Activated CD8-positive, alpha-beta T cell treated with anti-CD3 and anti-CD28 coated beads for 36 hours (primary cell): ENCODE data around the gene CTPS2. TPM values are rescaled to one million over a fixed set of nuclear protein-coding genes. Genes with fewer than 3 reads are reported as not detected.

Experiments used
- ATAC-seq: fragments of 200-7000 bp; cut with Tn5 transposase; one replicate; pipeline ENCODE4 v1.10.0; 2021; ENCODE audit warnings: mild to moderate bottlenecking, moderate library complexity
- CTCF ChIA-PET: fragments of 350-600 bp; sonication (Branson Sonifier 250); formaldehyde crosslinking; loops from one replicate; lab custom pipeline; 2021; ENCODE audit warnings: antibody characterized with exemption; lab: Charles Lee
- POLR2A ChIA-PET: fragments of 350-600 bp; sonication (Branson Sonifier 250); formaldehyde crosslinking; loops from one replicate; lab custom pipeline; 2021; ENCODE audit warnings: antibody characterized with exemption; lab: Charles Lee
- DNase-seq: peaks from one replicate; pipeline ENCODE4 v3.0.0-alpha.2; 2020
- H3K27ac Mint-ChIP-seq: one replicate; pipeline ENCODE4 v1.8.0; 2021; ENCODE audit warnings: mild to moderate bottlenecking, mixed read lengths
- H3K27me3 Mint-ChIP-seq: one replicate; pipeline ENCODE4 v1.8.0; 2021; ENCODE audit warnings: mixed read lengths
- H3K36me3 Mint-ChIP-seq: one replicate; pipeline ENCODE4 v1.8.0; 2021; ENCODE audit warnings: low read depth, mixed read lengths
- H3K4me1 Mint-ChIP-seq: one replicate; pipeline ENCODE4 v1.8.0; 2021; ENCODE audit warnings: low read depth, mixed read lengths
- H3K4me3 Mint-ChIP-seq: one replicate; pipeline ENCODE4 v1.8.0; 2021; ENCODE audit warnings: mild to moderate bottlenecking, moderate library complexity, mixed read lengths
- H3K9me3 Mint-ChIP-seq: one replicate; pipeline ENCODE4 v1.8.0; 2021; ENCODE audit warnings: mixed read lengths
- CTCF ChIP-seq: fragments of 200-600 bp; IDR thresholded peaks from one replicate; pipeline ENCODE4 v1.8.0; 2022; ENCODE audit warnings: antibody characterized with exemption, mild to moderate bottlenecking
- intact Hi-C: fragments of 100-400 bp; cut with micrococcal nuclease; formaldehyde crosslinking; loops from one replicate; pipeline ENCODE4 v1.10.0; 2022
- total RNA-seq, 2 experiments: library from RNA; stranded (reverse); gene quantifications; one replicate each; pipeline ENCODE4 v1.2.3, GENCODE V29; 2021

The CTPS2 gene
- total RNA-seq, 2 experiments from 2014 or later: 6.2 to 6.7 TPM

- Mint-ChIP-seq H3K9me3 (peaks cover 2% of the 10 kb centered on the region), H3K27ac (no peak overlapping the region), H3K4me3 (no peak overlapping the region), H3K27me3 (no peaks in the 10 kb centered on the region), H3K4me1 (peaks cover 24% of the 10 kb centered on the region), H3K36me3 (peaks cover 8% of the 10 kb centered on the region)
- intact Hi-C loops: no loop called here
- POLR2A ChIA-PET: no interaction called here
- CTCF ChIA-PET: no interaction called here
- ATAC-seq (no peak), DNase-seq (no peak)
- no peak for TF ChIP-seq CTCF
Measured at GRCh38 chrX:16592194-16592770, 120.2 kb downstream of the CTPS2 start.

GRCh38 chrX:16589826-16590225 is 122.6 kb downstream of the CTPS2 start:
- H3K27me3 Mint-ChIP-seq: no peaks in the 10 kb centered on the region
- no peak overlapping the region for H3K27ac Mint-ChIP-seq
- H3K4me1 Mint-ChIP-seq: peaks cover 24% of the 10 kb centered on the region
- intact Hi-C loops: no loop called here
- H3K36me3 Mint-ChIP-seq: peaks cover 8% of the 10 kb centered on the region
- DNase-seq: no peak
- no peak for TF ChIP-seq CTCF
- CTCF ChIA-PET: no interaction called here
- no peak overlapping the region for H3K4me3 Mint-ChIP-seq
- no peak for ATAC-seq
- POLR2A ChIA-PET: no interaction called here
- H3K9me3 Mint-ChIP-seq: peaks cover 2% of the 10 kb centered on the region

GRCh38 chrX:16589211-16589610 is 123.3 kb downstream of the CTPS2 start:
- ChIA-PET CTCF (no interaction called here), POLR2A (no interaction called here)
- Mint-ChIP-seq H3K4me3 (no peak overlapping the region), H3K27ac (no peak overlapping the region), H3K4me1 (peaks cover 22% of the 10 kb centered on the region), H3K36me3 (peaks cover 8% of the 10 kb centered on the region), H3K27me3 (no peaks in the 10 kb centered on the region), H3K9me3 (peaks cover 2% of the 10 kb centered on the region)
- ATAC-seq (peak; percentile 47), DNase-seq (peak; percentile 4)
- intact Hi-C loops: no loop called here
- no peak for TF ChIP-seq CTCF

GRCh38 chrX:16588266-16588665 is 124.2 kb downstream of the CTPS2 start:
- ATAC-seq (no peak), DNase-seq (no peak)
- Mint-ChIP-seq H3K4me3 (no peak overlapping the region), H3K27me3 (no peaks in the 10 kb centered on the region), H3K36me3 (peaks cover 8% of the 10 kb centered on the region), H3K9me3 (peaks cover 4% of the 10 kb centered on the region), H3K4me1 (peaks cover 14% of the 10 kb centered on the region), H3K27ac (no peak overlapping the region)
- CTCF ChIA-PET: no interaction called here
- POLR2A ChIA-PET: no interaction called here
- intact Hi-C loops: no loop called here
- no peak for TF ChIP-seq CTCF

- CTCF ChIA-PET: no interaction called here
- intact Hi-C loops: no loop called here
- peaks cover 13% of the 10 kb centered on the region for H3K4me1 Mint-ChIP-seq
- peaks cover 8% of the 10 kb centered on the region for H3K36me3 Mint-ChIP-seq
- DNase-seq: no peak
- POLR2A ChIA-PET: no interaction called here
- no peak overlapping the region for H3K27ac Mint-ChIP-seq
- TF ChIP-seq CTCF: no peak
- no peaks in the 10 kb centered on the region for H3K27me3 Mint-ChIP-seq
- no peak overlapping the region for H3K4me3 Mint-ChIP-seq
- peaks cover 7% of the 10 kb centered on the region for H3K9me3 Mint-ChIP-seq
- no peak for ATAC-seq
Measured at GRCh38 chrX:16587836-16588235, 124.6 kb downstream of the CTPS2 start.
